ENCODE data around the gene HACE1.

GRCh38 chr6:104713982-104714381 lies 145.7 kb downstream of the HACE1 start:
- no peak for TF ChIP-seq EP300 (IDR thresholded peaks at IDR 0.05; ENCODE audit: low read depth)
- TF ChIP-seq CTCF (IDR thresholded peaks at IDR 0.05): no peak
- no peak for TF ChIP-seq POLR2AphosphoS5 (IDR thresholded peaks at IDR 0.05)
